K562 (cell line): ENCODE results near the gene PFKFB2. TPM values are rescaled to one million over a fixed set of nuclear protein-coding genes. Genes with fewer than 3 reads are reported as not detected.

ENCODE experiments used
- BMI1 ChIP-seq: fragments of 150-350 bp; IDR thresholded peaks from 2 replicates; pipeline ENCODE4 v1.6.1; 2014; ENCODE audit warnings: low read length
- BRD9 ChIP-seq: fragments of 450-650 bp; IDR thresholded peaks from 2 replicates; pipeline ENCODE4 v1.6.1; 2018; ENCODE audit warnings: low read depth; ENCODE audit not compliant: partially characterized antibody
- BRF1 ChIP-seq: IDR thresholded peaks from 3 replicates; pipeline ENCODE4 v1.6.1; 2011; ENCODE audit warnings: borderline replicate concordance, mild to moderate bottlenecking; ENCODE audit not compliant: insufficient read length; ENCODE audit errors: extremely low read depth
- CBX5 ChIP-seq: IDR thresholded peaks from 2 replicates; pipeline ENCODE4 v1.6.1; 2014; ENCODE audit warnings: low read depth, borderline replicate concordance
- CCAR2 ChIP-seq: fragments of 200-400 bp; formaldehyde crosslinking; IDR thresholded peaks from 2 replicates; pipeline ENCODE4 v1.6.1; 2017; ENCODE audit warnings: mild to moderate bottlenecking, low read depth, low read length
- ETV5 ChIP-seq: sonication (generic); formaldehyde crosslinking; IDR thresholded peaks from 2 replicates; pipeline ENCODE4 v1.4.0; 2020; ENCODE audit warnings: low read depth, mild to moderate bottlenecking, missing genetic modification reagents
- GABPB2 ChIP-seq: fragments of 250-450 bp; sonication (Bioruptor Pico); conservative IDR thresholded peaks from 2 replicates; pipeline ENCODE4 v1.5.1; 2021; ENCODE audit warnings: mild to moderate bottlenecking
- HLTF ChIP-seq: fragments of 450-650 bp; IDR thresholded peaks from 2 replicates; pipeline ENCODE4 v1.6.1; 2016
- KAT2B ChIP-seq: IDR thresholded peaks from one replicate; pipeline ENCODE4 v1.6.1; 2012; ENCODE audit warnings: low read depth, mild to moderate bottlenecking, control low read depth, inconsistent platforms, low read length, moderate library complexity
- NFE2 ChIP-seq: IDR thresholded peaks from 2 replicates; pipeline ENCODE4 v1.6.1; 2014; ENCODE audit warnings: antibody characterized with exemption, low read depth
- NFE2L1 ChIP-seq: fragments of 450-650 bp; IDR thresholded peaks from 2 replicates; pipeline ENCODE4 v1.6.1; 2016; ENCODE audit warnings: missing genetic modification characterization, low read depth, mild to moderate bottlenecking, missing compliant biosample characterization, moderate library complexity, borderline replicate concordance
- PHTF2 ChIP-seq: fragments of 250-450 bp; sonication (Bioruptor Pico); IDR thresholded peaks from 2 replicates; pipeline ENCODE4 v1.5.0; 2021; ENCODE audit warnings: mild to moderate bottlenecking
- RBM39 ChIP-seq: fragments of 200-400 bp; formaldehyde crosslinking; optimal IDR thresholded peaks from 2 replicates; pipeline ENCODE3; 2018; ENCODE audit warnings: low read depth, low read length
- SMAD4 ChIP-seq: fragments of 250-450 bp; sonication (Bioruptor Pico); conservative IDR thresholded peaks from 2 replicates; pipeline ENCODE4 v1.8.0; 2021; ENCODE audit warnings: inconsistent platforms, mild to moderate bottlenecking, moderate library complexity
- SRSF1 ChIP-seq: fragments of 200-400 bp; formaldehyde crosslinking; IDR thresholded peaks from 2 replicates; pipeline ENCODE4 v1.6.1; 2017; ENCODE audit warnings: mild to moderate bottlenecking, low read depth, low read length, moderate library complexity
- TBP ChIP-seq: optimal IDR thresholded peaks from 2 replicates; pipeline ENCODE3; 2011; ENCODE audit warnings: low read depth, low read length, improper control_type of control experiment
- TGIF2 ChIP-seq: sonication (generic); formaldehyde crosslinking; IDR thresholded peaks from 2 replicates; pipeline ENCODE4 v1.8.1; 2022; ENCODE audit warnings: mild to moderate bottlenecking, missing genetic modification reagents, moderate library complexity
- ZNF124 ChIP-seq: sonication (generic); formaldehyde crosslinking; IDR thresholded peaks from 2 replicates; pipeline ENCODE4 v1.8.1; 2022; ENCODE audit warnings: missing genetic modification reagents
- ZNF253 ChIP-seq: fragments of 250-450 bp; sonication (Bioruptor Pico); conservative IDR thresholded peaks from 2 replicates; pipeline ENCODE4 v1.6.1; 2021; ENCODE audit warnings: mild to moderate bottlenecking
- ZNF282 ChIP-seq: sonication (generic); formaldehyde crosslinking; IDR thresholded peaks from 2 replicates; pipeline ENCODE4 v1.8.1; 2023; ENCODE audit warnings: missing genetic modification reagents
- ZNF41 ChIP-seq: fragments of 250-450 bp; sonication (Bioruptor Pico); conservative IDR thresholded peaks from 2 replicates; pipeline ENCODE4 v1.4.0; 2020; ENCODE audit warnings: mild to moderate bottlenecking
- ZNF436 ChIP-seq: fragments of 250-450, 450-650 bp; sonication (Bioruptor Pico); formaldehyde crosslinking; IDR thresholded peaks from 2 replicates; pipeline ENCODE4 v1.7.0; 2020; ENCODE audit warnings: mild to moderate bottlenecking
- polyA plus RNA-seq, 8 experiments: library from polyadenylated mRNA; depleted of rRNA in 4 of 8; stranded (reverse) in 5 of 8; unstranded in 3 of 8; fragments of >200 nt; fragmentation: Nextera tagmentation in 2 of 8; fragmentation: Illumina TruSeq in 1 of 8; extraction: Ambion mirVana in 2 of 8; extraction: Trizol in 1 of 8; gene quantifications; 2 replicates each; pipeline versions ENCODE4 v1.2.1 to v1.2.3, GENCODE V29; 2011 to 2014; ENCODE audit warnings: inconsistent platforms in 1 of 8, missing spikeins in 1 of 8
- total RNA-seq, 7 experiments: library from RNA; depleted of rRNA in 6 of 7; stranded (reverse); fragments of >200 nt in 6 of 7; fragmentation: Illumina TruSeq in 2 of 7; extraction: Trizol in 2 of 7; gene quantifications; 2 replicates each; pipeline versions ENCODE4 v1.2.1 to v1.2.3, GENCODE V29; 2011 to 2021; ENCODE audit warnings: low replicate concordance in 1 of 7
- TF ChIP-seq, protein P1 (sequence below): IDR thresholded peaks from 2 replicates; pipeline ENCODE4 v1.6.1; 2016; ENCODE audit warnings: missing genetic modification characterization, missing compliant biosample characterization
- TF ChIP-seq, protein P2 (sequence below), 2 experiments: fragments of 450-650 bp; IDR thresholded peaks; 2 replicates each; pipeline ENCODE4 v1.6.1; 2018; ENCODE audit warnings: mild to moderate bottlenecking in 2 of 2, low read depth in 1 of 2; ENCODE audit not compliant: partially characterized antibody in 2 of 2

The PFKFB2 gene
- total and polyA plus RNA-seq, 9 of the 15 experiments (the other 6 are each of a cell fraction or from before 2014, with no cell fraction given) = 6.9 to 26.0 (median 16.4) TPM

DNA sequence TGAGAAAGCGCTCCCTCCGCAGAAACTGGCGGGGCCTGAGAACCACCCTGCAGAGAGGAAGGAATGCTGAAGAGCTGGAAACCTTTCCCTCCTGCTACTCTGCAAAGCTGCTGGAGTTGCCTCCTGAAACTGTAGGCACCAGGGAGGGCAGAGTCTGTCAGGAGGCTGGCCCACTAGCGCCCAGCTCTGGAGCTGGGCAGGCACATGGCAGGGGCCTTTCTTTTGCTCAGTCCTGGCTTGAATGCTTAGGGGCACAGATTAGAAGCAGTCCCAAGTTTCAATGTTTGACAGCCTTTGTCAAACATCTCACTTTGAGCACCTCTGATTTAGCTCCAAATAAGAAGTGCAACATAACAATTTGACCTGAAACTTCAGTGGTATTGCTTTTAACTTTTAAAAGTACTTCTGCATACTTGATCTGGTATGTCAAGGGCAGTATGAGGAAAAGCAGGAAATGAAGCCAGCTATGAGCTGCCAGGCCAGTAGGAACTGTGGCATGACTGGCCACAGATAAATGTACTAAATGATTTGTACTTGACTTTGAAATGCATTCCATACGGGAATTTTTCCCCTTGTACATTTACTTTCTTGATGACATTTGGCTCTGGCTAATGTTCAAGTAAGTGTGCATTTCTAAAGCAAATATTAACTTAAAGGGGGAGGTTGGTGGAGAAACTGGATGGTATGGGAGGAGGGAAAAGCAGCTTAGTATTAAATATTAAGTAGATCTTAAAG lies 27.8 kb upstream of the PFKFB2 start (continued):
- TF ChIP-seq, protein P1, sequence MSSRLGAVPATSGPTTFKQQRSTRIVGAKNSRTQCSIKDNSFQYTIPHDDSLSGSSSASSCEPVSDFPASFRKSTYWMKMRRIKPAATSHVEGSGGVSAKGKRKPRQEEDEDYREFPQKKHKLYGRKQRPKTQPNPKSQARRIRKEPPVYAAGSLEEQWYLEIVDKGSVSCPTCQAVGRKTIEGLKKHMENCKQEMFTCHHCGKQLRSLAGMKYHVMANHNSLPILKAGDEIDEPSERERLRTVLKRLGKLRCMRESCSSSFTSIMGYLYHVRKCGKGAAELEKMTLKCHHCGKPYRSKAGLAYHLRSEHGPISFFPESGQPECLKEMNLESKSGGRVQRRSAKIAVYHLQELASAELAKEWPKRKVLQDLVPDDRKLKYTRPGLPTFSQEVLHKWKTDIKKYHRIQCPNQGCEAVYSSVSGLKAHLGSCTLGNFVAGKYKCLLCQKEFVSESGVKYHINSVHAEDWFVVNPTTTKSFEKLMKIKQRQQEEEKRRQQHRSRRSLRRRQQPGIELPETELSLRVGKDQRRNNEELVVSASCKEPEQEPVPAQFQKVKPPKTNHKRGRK (tag) = no peak
- TF ChIP-seq SMAD4 (CRISPR knock-in tag) (peak; percentile 66), ZNF436 (CRISPR knock-in tag) (no peak), NFE2 (no peak), ZNF253 (no peak), CBX5 (no peak), TBP (peak; percentile 1), SRSF1 (no peak), RBM39 (no peak), ZNF124 (CRISPR knock-in tag) (no peak), HLTF (no peak), CCAR2 (no peak), BRD9 (no peak), TGIF2 (no peak), PHTF2 (CRISPR knock-in tag) (no peak), ETV5 (no peak), BRF1 (no peak), ZNF41 (peak; percentile 32; the same call in 1 of the 2 replicates), NFE2L1 (tag) (no peak), GABPB2 (CRISPR knock-in tag) (no peak), BMI1 (no peak), ZNF282 (no peak), KAT2B (no peak)
- TF ChIP-seq, protein P2, sequence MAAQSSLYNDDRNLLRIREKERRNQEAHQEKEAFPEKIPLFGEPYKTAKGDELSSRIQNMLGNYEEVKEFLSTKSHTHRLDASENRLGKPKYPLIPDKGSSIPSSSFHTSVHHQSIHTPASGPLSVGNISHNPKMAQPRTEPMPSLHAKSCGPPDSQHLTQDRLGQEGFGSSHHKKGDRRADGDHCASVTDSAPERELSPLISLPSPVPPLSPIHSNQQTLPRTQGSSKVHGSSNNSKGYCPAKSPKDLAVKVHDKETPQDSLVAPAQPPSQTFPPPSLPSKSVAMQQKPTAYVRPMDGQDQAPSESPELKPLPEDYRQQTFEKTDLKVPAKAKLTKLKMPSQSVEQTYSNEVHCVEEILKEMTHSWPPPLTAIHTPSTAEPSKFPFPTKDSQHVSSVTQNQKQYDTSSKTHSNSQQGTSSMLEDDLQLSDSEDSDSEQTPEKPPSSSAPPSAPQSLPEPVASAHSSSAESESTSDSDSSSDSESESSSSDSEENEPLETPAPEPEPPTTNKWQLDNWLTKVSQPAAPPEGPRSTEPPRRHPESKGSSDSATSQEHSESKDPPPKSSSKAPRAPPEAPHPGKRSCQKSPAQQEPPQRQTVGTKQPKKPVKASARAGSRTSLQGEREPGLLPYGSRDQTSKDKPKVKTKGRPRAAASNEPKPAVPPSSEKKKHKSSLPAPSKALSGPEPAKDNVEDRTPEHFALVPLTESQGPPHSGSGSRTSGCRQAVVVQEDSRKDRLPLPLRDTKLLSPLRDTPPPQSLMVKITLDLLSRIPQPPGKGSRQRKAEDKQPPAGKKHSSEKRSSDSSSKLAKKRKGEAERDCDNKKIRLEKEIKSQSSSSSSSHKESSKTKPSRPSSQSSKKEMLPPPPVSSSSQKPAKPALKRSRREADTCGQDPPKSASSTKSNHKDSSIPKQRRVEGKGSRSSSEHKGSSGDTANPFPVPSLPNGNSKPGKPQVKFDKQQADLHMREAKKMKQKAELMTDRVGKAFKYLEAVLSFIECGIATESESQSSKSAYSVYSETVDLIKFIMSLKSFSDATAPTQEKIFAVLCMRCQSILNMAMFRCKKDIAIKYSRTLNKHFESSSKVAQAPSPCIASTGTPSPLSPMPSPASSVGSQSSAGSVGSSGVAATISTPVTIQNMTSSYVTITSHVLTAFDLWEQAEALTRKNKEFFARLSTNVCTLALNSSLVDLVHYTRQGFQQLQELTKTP (IDR thresholded peaks at IDR 0.05; ENCODE audit: low read depth in 1 of 2, partially characterized antibody in 2 of 2) = no peak
